Fibroblast of mammary gland (primary cell): Measurements from ENCODE around the gene PCDHGA8.
"Not testable (repeated sequence)": the region's sequence is repeated elsewhere in the genome, so short reads cannot be mapped to it uniquely, and the experiment has no call there.

Source experiments
- DNase-seq: peaks from one replicate; pipeline ENCODE4 v3.0.0-alpha.2; 2010; ENCODE audit warnings: low read depth
- H3K4me3 ChIP-seq: 2 replicates; pipeline ENCODE4 v1.5.1; 2011; ENCODE audit warnings: low read depth, mild to moderate bottlenecking, low read length, moderate library complexity; ENCODE audit not compliant: control insufficient read depth
- TF ChIP-seq, protein P1 (sequence below): conservative IDR thresholded peaks from 2 replicates; pipeline ENCODE4 v1.5.1; 2011; ENCODE audit warnings: low read depth, low read length, inconsistent platforms; ENCODE audit not compliant: control insufficient read depth, insufficient read depth

The PCDHGA8 gene

DNA sequence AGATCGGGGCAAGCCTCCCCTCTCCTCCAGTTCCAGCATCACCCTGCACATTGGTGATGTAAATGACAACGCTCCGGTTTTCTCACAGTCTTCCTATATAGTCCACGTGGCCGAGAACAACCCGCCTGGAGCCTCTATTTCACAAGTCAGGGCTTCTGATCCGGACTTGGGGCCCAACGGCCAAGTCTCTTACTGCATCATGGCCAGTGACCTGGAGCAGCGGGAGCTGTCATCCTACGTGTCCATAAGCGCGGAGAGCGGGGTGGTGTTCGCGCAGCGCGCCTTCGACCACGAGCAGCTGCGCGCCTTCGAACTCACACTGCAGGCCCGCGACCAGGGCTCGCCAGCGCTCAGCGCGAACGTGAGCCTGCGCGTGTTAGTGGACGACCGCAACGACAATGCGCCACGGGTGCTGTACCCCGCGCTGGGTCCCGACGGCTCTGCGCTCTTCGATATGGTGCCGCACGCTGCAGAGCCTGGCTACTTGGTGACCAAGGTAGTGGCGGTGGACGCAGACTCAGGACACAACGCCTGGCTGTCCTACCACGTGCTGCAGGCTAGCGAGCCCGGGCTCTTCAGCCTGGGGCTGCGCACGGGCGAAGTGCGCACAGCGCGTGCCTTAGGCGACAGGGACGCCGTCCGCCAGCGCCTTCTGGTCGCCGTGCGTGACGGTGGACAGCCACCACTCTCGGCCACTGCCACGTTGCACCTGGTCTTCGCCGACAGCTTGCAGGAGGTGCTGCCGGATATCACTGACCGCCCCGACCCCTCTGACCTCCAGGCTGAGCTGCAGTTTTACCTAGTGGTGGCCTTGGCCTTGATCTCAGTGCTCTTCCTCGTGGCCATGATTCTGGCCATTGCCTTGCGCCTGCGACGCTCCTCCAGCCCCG is 3.0 kb upstream of the PCDHGA8 start:
- no peak for DNase-seq
- no peak overlapping the region for H3K4me3 ChIP-seq
- TF ChIP-seq, protein P1, sequence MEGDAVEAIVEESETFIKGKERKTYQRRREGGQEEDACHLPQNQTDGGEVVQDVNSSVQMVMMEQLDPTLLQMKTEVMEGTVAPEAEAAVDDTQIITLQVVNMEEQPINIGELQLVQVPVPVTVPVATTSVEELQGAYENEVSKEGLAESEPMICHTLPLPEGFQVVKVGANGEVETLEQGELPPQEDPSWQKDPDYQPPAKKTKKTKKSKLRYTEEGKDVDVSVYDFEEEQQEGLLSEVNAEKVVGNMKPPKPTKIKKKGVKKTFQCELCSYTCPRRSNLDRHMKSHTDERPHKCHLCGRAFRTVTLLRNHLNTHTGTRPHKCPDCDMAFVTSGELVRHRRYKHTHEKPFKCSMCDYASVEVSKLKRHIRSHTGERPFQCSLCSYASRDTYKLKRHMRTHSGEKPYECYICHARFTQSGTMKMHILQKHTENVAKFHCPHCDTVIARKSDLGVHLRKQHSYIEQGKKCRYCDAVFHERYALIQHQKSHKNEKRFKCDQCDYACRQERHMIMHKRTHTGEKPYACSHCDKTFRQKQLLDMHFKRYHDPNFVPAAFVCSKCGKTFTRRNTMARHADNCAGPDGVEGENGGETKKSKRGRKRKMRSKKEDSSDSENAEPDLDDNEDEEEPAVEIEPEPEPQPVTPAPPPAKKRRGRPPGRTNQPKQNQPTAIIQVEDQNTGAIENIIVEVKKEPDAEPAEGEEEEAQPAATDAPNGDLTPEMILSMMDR, result no peak

DNA sequence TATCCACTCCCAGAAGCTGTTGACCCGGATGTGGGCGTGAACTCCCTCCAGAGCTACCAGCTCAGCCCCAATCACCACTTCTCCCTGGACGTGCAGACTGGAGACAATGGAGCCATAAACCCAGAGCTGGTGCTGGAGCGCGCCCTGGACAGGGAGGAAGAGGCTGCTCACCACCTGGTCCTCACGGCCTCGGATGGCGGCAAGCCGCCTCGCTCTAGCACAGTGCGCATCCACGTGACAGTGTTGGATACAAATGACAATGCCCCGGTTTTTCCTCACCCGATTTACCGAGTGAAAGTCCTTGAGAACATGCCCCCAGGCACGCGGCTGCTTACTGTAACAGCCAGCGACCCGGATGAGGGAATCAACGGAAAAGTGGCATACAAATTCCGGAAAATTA is 834 bp downstream of the PCDHGA8 start:
- no peak overlapping the region for H3K4me3 ChIP-seq
- TF ChIP-seq, protein P1, result no peak
- DNase-seq, result no peak

DNA sequence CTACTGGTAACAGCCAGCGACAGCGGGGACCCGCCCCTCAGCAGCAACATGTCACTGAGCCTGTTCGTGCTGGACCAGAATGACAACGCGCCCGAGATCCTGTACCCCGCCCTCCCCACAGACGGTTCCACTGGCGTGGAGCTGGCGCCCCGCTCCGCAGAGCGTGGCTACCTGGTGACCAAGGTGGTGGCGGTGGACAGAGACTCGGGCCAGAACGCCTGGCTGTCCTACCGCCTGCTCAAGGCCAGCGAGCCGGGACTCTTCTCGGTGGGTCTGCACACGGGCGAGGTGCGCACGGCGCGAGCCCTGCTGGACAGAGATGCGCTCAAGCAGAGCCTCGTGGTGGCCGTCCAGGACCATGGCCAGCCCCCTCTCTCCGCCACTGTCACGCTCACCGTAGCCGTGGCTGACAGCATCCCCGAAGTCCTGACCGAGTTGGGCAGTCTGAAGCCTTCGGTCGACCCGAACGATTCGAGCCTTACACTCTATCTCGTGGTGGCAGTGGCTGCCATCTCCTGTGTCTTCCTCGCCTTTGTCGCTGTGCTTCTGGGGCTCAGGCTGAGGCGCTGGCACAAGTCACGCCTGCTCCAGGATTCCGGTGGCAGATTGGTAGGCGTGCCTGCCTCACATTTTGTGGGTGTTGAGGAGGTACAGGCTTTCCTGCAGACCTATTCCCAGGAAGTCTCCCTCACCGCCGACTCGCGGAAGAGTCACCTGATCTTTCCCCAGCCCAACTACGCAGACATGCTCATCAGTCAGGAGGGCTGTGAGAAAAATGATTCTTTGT is 2.2 kb downstream of the PCDHGA8 start:
- DNase-seq, H3K4me3 ChIP-seq: not testable (repeated sequence)

DNA sequence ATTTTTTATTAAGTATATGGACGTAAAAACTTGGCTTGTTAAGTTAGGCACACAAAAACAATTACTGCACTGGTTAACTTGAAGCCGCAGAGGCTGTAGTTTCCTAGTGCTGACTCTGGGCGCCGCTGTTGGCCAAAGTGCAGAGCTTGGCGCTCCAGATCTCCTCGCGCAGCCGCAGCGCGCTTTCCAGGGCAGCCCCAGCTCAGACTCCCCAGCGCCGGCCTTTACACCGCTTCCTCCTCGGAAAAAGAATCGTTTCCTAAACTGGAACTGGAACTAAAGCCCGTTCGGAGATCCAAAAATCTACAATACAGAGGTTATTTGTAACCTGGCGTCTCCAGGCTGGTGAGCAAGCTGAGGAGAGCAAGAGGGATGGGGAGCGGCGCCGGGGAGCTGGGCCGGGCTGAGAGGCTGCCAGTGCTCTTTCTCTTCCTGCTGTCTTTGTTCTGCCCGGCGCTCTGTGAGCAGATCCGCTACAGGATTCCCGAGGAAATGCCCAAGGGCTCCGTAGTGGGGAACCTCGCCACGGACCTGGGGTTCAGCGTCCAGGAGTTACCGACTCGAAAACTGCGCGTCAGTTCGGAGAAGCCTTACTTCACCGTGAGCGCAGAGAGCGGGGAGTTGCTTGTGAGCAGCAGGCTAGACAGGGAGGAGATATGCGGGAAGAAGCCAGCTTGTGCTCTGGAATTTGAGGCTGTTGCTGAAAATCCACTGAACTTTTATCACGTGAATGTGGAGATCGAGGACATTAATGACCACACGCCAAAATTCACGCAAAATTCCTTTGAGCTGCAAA is 5.5 kb downstream of the PCDHGA8 start, which contains the start of gene PCDHGB5:
TSS of gene PCDHGB5 (plus strand) at position 192 of the 796 bp plus-strand sequence. CDS start at position 373, 181 bp downstream.
- peak; percentile 66 for DNase-seq
- TF ChIP-seq, protein P1, result peak; percentile 59
- peak within 1 kb of the TSS; percentile 45 for H3K4me3 ChIP-seq

DNA sequence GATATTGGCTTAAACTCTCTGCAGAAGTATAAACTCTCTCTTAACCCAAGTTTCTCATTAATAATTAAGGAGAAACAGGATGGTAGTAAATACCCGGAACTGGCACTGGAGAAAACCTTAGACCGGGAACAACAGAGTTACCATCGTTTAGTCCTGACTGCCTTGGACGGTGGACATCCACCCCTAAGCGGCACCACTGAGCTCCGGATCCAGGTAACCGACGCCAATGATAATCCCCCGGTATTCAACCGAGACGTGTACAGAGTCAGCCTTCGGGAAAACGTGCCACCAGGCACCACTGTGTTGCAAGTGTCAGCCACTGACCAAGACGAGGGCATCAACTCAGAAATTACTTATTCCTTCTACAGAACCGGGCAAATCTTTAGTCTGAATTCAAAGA is 6.2 kb downstream of the PCDHGA8 start:
- no peak for DNase-seq
- TF ChIP-seq, protein P1, result no peak
- no peak overlapping the region for H3K4me3 ChIP-seq

DNA sequence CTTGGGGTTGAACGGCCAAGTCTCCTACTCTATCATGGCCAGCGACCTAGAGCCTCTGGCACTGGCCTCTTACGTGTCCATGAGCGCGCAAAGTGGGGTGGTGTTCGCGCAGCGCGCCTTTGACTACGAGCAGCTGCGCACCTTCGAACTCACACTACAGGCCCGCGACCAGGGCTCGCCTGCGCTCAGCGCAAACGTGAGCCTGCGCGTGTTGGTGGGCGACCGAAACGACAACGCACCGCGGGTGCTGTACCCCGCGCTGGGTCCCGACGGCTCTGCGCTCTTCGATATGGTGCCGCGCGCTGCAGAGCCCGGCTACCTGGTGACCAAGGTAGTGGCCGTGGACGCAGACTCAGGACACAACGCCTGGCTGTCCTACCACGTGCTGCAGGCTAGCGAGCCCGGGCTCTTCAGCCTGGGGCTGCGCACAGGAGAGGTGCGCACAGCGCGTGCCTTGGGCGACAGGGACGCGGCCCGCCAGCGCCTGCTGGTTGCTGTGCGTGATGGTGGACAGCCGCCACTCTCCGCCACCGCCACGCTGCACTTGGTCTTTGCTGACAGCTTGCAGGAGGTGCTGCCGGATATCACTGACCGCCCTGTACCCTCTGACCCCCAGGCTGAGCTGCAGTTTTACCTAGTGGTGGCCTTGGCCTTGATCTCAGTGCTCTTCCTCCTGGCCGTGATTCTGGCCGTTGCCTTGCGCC is 7.3 kb downstream of the PCDHGA8 start:
- DNase-seq, result no peak
- no peak overlapping the region for H3K4me3 ChIP-seq
- TF ChIP-seq, protein P1, result no peak
